Lower lobe of right lung (tissue), 2 donors: ENCODE results near the gene SHROOM1. TPM values are rescaled to one million over a fixed set of nuclear protein-coding genes. Genes with fewer than 3 reads are reported as not detected.

Experiments
- ATAC-seq, 2 donors: fragments of 200-7000 bp; cut with Tn5 transposase; one replicate each; pipeline ENCODE4 v1.9.1; 2020 to 2022; ENCODE audit warnings: mild to moderate bottlenecking in 2 of 2, moderate library complexity in 2 of 2
- DNase-seq: peaks from one replicate; pipeline ENCODE4 v3.0.0-alpha.2; 2020
- H3K27ac ChIP-seq: fragments of 200-600 bp; one replicate; pipeline ENCODE4 v1.8.0; 2022
- H3K27me3 ChIP-seq: fragments of 200-600 bp; one replicate; pipeline ENCODE4 v1.8.0; 2022; ENCODE audit warnings: low read depth
- H3K36me3 ChIP-seq: fragments of 200-600 bp; one replicate; pipeline ENCODE4 v1.8.0; 2022; ENCODE audit warnings: mild to moderate bottlenecking
- H3K4me1 ChIP-seq: fragments of 200-600 bp; one replicate; pipeline ENCODE4 v1.8.0; 2022
- H3K4me3 ChIP-seq: fragments of 200-600 bp; one replicate; pipeline ENCODE4 v1.8.0; 2022; ENCODE audit warnings: mild to moderate bottlenecking
- H3K9me3 ChIP-seq: fragments of 200-600 bp; one replicate; pipeline ENCODE4 v1.8.0; 2022
- intact Hi-C: fragments of 100-400 bp; cut with DNase I; formaldehyde crosslinking; loops from one replicate; pipeline ENCODE4 v1.11.0; 2022
- total RNA-seq: library from RNA; stranded (reverse); fragmentation: NEBNext Ultra II Directional; extraction: Animal tissue kit (Norgen Biotek cat#: 25700); gene quantifications from one replicate; pipeline ENCODE4 v1.2.1, GENCODE V29; 2021
- TF ChIP-seq, protein P1 (sequence below): fragments of 200-600 bp; IDR thresholded peaks from one replicate; pipeline ENCODE4 v1.8.0; 2022; ENCODE audit warnings: antibody characterized with exemption, mild to moderate bottlenecking
- donor health status: DM: no; HTN: yes; CAD: no; lungs with severe emphysema.

Gene SHROOM1
- total RNA-seq, 1 donor from 2014 or later = 17.3 TPM

- peaks cover 38% of the 10 kb centered on the region for H3K4me1 ChIP-seq
- no peaks in the 10 kb centered on the region for H3K36me3 ChIP-seq
- no peaks in the 10 kb centered on the region for H3K9me3 ChIP-seq
- ATAC-seq = peak in 1 of 2 donors; percentile 11
- no peak for DNase-seq
- peak overlapping the region; percentile 94 for H3K4me3 ChIP-seq
- peak overlapping the region; percentile 88 for H3K27ac ChIP-seq
- TF ChIP-seq, protein P1, sequence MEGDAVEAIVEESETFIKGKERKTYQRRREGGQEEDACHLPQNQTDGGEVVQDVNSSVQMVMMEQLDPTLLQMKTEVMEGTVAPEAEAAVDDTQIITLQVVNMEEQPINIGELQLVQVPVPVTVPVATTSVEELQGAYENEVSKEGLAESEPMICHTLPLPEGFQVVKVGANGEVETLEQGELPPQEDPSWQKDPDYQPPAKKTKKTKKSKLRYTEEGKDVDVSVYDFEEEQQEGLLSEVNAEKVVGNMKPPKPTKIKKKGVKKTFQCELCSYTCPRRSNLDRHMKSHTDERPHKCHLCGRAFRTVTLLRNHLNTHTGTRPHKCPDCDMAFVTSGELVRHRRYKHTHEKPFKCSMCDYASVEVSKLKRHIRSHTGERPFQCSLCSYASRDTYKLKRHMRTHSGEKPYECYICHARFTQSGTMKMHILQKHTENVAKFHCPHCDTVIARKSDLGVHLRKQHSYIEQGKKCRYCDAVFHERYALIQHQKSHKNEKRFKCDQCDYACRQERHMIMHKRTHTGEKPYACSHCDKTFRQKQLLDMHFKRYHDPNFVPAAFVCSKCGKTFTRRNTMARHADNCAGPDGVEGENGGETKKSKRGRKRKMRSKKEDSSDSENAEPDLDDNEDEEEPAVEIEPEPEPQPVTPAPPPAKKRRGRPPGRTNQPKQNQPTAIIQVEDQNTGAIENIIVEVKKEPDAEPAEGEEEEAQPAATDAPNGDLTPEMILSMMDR = no peak
- H3K27me3 ChIP-seq = no peaks in the 10 kb centered on the region
- intact Hi-C loops = no loop called here
Measured at GRCh38 chr5:132775476-132775961, 54.9 kb downstream of the SHROOM1 start.

DNA sequence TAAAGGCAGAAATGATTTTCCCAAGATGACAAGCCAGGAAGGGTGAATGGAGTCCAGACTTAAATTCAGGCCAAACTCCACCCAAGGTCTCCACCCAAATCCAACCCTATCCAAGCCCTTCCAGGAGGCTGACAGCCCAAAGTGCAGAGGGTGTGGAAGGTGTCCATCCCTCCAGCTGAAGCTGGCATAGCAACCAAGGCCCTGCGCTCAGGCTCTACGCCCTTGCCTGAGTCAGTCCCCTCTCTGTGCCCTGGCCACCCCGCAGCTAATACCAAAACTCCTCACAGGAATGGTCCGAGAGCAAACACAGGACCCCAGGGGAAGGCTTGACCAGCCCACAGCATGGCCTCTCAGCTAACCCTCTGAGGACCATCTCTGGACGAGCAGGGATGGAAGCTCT lies 55.6 kb downstream of the SHROOM1 start:
- Histone ChIP-seq H3K27ac (peak overlapping the region; percentile 16), H3K27me3 (no peaks in the 10 kb centered on the region), H3K36me3 (no peaks in the 10 kb centered on the region), H3K9me3 (no peaks in the 10 kb centered on the region), H3K4me1 (peaks cover 41% of the 10 kb centered on the region), H3K4me3 (no peak overlapping the region)
- DNase-seq (no peak), ATAC-seq (no peak)
- TF ChIP-seq, protein P1 = no peak
- intact Hi-C loops = no loop called here

DNA sequence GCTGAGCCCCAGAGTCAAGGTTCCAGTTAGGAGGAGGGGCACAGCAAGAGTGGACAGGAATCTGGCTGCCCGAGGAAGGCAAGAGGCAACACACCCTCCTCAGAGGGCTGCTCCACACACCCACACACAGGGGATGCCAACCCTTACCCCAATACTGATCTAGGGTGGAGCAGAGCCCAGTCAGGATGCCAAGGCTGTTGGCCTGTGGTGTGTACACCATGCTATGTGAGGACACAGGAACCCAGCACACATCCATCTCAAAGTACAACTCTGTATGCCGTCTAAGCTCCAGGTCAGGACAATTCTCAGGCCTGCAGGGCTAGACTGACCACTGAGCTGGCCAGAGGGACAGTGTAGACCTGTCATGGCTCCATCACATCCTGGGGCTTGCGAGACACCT lies 56.0 kb downstream of the SHROOM1 start:
- H3K4me1 ChIP-seq = peaks cover 41% of the 10 kb centered on the region
- peak overlapping the region; percentile 16 for H3K27ac ChIP-seq

GRCh38 chr5:132773601-132774355 lies 56.7 kb downstream of the SHROOM1 start:
- ATAC-seq (no peak), DNase-seq (no peak)
- Histone ChIP-seq H3K36me3 (no peaks in the 10 kb centered on the region), H3K4me1 (peaks cover 41% of the 10 kb centered on the region), H3K9me3 (no peaks in the 10 kb centered on the region), H3K27ac (peak overlapping the region; percentile 16), H3K4me3 (no peak overlapping the region), H3K27me3 (no peaks in the 10 kb centered on the region)
- intact Hi-C loops = no loop called here
- TF ChIP-seq, protein P1 = no peak

More for the DNA sequence above, 56.0 kb downstream of the SHROOM1 start:
- H3K36me3 ChIP-seq = no peaks in the 10 kb centered on the region
- no peaks in the 10 kb centered on the region for H3K9me3 ChIP-seq
- TF ChIP-seq, protein P1 = no peak
- H3K4me3 ChIP-seq = no peak overlapping the region
- intact Hi-C loops = no loop called here
- ATAC-seq (peak in 1 of 2 donors; percentile 11), DNase-seq (no peak)
- H3K27me3 ChIP-seq = no peaks in the 10 kb centered on the region

- Histone ChIP-seq H3K27ac (no peak overlapping the region), H3K4me3 (no peak overlapping the region), H3K9me3 (no peaks in the 10 kb centered on the region), H3K36me3 (no peaks in the 10 kb centered on the region), H3K27me3 (no peaks in the 10 kb centered on the region), H3K4me1 (peaks cover 46% of the 10 kb centered on the region)
- DNase-seq (no peak), ATAC-seq (no peak)
- TF ChIP-seq, protein P1 = no peak
- intact Hi-C loops = no loop called here
Measured at GRCh38 chr5:132773114-132773513, 57.3 kb downstream of the SHROOM1 start.
